Measurements from ENCODE around the gene SMARCC1.
"Not testable (repeated sequence)": the region's sequence is repeated elsewhere in the genome, so short reads cannot be mapped to it uniquely, and the experiment has no call there.

SMARCC1 gene

DNA sequence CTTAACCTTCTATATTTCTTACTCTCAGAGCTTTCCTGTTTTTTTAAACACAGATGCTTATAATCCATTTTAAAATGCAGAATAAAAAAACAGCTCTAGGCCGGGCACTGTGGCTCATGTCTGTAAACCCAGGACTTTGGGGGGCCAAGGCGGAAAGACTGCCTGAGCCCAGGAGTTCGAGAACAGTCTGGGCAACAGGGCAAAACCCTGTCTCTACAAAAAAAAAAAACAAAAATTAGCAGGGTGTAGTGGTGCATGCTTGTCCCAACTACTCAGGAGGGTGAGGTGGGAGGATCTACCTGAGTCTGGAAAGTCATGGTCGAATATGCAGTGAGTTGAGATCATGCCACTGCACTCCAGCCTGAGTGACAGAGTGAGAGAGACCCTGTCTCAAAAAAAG lies 15.5 kb downstream of the SMARCC1 start:
- no peak for DNase-seq (ENCODE audit: low read depth)

DNA sequence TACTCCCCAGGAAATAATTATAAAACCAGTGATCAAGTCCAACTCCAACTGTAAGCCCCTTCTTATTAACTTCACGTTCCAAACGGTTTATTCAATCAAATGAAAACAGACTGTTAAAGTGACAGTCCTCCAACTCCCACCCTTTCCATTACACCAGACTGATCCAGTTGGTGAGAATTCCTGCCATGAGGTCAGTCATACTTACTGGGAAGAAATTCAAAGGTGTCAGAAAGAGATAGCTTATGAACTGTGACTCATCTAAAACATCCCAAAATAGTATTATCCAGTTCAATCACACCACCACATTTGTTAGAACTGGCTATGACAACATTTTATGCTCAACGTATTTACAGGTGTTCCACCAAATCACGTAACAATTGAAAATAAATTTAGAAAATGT lies 19.5 kb downstream of the SMARCC1 start:
- no peak for DNase-seq (ENCODE audit: low read depth)

DNA sequence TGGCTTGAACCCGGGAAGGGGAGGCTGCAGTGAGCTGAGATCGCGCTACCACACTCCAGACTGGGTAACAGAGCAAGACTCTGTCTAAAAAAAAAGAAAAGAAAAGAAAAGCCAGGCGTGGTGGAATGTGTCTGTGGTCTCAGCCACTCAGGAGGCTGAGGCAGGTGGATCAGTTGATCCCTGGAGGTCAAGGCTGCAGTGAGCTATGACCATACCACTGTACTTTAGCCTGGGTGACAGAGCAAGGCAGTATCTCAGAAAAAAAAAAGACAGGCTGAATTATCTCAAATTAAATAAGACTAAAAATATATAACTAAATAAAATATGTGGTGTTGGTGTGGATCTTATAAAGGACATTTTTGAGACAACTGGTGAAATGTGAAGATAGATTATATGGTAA lies 20.6 kb downstream of the SMARCC1 start:
- no peak for DNase-seq (ENCODE audit: low read depth)

DNA sequence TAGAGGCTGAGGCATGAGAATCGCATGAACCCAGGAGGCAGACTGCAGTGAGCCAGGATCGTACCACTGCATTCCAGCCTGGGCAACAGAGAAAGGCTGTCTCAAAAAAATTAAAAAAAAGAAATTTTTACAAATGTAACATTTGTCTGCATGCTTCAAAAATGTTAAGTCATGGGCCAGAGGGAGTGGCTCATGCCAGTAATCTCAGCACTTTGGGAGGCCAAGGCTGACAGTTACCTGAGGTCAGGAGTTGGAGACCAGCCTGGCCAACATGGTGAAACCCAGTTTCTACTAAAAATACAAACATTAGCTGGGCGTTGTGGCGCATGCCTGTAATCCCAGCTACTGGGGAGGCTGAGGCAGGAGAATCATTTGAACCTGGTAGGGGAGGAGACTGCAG lies 21.5 kb downstream of the SMARCC1 start:
- not testable (repeated sequence) for DNase-seq (ENCODE audit: low read depth)

DNA sequence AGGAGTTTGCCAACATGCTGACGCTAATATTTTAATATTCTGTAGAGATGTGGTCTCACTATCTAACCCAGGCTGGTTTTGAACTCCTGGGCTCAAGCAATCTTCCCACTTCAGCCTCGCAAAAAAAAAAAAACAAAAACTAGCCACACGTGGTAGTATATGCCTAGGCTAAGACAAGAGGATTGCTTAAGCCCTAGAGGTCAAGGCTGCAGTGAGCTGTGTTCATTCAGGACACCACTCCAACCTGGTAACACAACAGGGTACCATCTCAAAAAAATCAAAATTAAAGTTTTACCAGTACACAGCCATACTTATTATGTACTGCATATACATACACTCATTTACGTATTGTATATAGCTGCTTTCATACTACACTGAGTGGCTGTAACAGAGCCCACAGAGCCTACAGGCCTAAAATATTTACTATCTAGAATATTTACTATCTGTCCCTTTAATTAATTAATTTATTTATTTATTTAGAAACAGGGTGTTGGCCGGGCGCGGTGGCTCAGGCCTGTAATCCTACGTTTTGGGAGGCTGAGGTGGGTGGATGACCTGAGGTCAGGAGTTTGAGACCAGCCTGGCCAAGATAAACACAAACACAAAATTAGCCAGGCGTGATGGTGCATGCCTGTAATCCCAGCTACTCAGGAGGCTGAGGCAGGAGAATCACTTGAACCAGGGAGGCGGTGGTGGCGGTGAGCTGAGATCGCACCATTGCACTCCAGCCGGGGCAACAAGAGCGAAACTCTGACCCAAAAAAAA lies 23.2 kb downstream of the SMARCC1 start:
- no peak for DNase-seq (ENCODE audit: low read depth)

DNA sequence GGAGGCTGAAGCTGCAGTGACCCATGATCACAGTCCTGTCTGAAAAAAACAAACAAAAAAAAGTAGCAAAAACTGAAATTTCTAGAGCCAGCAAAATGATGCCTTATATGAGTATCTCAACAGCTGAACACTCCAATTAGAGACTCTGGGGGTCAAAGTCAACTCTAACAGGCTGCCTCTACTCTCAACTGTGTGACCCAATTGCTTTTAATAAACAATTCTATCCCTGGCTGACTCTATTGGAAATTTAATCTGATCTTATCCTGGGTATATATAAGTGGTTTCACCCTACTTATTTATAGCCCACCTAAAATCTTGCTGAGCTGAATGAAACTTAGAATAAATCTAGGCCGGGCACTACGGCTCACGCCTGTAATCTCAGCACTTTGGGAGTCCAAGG lies 29.0 kb downstream of the SMARCC1 start:
- DNase-seq (ENCODE audit: low read depth) = no peak

DNA sequence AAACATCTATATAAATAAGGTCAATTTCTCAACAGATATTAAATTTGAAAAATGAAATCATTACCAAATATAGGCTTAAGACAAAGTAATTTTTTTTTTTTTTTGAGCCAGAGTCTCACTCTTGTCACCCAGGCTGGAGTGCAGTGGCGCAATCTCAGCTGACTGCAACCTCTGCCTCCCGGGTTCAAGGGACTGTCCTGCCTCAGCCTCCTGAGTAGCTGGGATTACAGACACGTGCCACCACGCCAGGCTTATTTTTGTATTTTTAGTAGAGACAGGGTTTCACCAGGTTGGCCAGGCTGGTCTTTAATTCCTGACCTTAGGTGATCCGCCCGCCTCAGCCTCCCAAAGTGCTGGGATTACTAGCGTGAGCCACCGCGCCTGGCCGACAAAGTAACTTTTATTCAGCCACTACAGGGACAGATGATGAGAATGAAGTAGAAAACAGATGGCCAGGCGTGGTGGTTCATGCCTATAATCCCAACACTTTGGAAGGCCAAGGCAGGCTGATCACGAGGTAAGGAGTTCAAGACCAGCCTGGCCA lies 30.8 kb downstream of the SMARCC1 start:
- DNase-seq (ENCODE audit: low read depth) = not testable (repeated sequence)

DNA sequence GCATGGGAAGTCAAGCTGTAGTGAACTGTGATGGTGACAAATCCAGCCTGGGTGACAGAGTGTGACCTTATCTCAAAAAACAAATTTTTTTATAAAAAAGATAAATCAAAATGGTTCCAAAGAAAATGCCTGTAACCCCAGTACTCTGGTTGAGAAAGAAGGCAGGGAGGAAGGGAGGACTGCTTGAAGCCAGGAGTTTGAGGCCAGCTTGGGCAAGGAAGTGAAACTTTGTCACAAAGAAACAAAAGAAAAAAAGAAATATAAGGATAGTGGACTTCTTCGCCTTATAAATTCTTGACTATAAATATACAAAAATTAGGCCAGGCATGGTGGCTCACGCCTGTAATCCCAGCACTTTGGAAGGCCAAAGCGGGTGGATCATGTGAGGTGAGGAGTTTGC lies 34.1 kb downstream of the SMARCC1 start:
- DNase-seq (ENCODE audit: low read depth) = no peak

DNA sequence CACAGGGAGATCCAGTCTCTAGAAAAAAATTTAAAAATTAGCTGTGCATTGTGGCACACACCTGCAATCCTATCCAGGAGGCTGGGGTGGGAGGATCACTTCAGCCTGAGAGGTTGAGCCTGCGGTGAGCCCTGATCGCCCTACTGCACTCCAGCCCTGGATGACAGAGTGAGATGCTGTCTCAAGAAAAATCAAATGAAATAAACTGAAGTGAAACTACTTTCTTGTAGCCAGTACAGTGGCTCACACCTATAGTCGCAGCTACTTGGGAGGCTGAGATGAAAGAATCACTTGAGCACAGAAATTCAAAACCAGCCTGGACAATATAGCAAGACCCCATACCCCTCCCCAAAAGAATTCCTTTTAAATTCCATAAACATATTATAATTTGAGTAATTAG lies 35.4 kb downstream of the SMARCC1 start:
- no peak for DNase-seq (ENCODE audit: low read depth)

DNA sequence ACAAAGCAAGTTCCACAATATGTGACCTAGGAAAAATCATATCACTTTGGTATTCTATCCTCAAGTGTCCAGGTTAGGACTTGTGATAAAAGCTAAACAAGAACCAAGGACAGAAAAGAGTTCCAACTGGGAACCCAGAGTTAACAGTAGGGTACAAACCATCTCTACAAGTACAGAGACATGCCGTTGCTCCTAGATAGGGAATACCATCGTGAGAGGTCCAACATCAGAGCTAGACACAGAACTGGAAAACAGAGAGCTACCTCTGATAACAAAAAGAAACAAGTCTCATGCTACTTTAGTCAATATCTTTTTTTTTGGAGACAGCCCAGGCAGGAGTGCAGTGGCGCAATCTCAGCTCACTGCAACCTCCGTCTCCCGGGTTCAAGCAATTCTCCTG lies 37.8 kb downstream of the SMARCC1 start:
- no peak for DNase-seq (ENCODE audit: low read depth)

DNA sequence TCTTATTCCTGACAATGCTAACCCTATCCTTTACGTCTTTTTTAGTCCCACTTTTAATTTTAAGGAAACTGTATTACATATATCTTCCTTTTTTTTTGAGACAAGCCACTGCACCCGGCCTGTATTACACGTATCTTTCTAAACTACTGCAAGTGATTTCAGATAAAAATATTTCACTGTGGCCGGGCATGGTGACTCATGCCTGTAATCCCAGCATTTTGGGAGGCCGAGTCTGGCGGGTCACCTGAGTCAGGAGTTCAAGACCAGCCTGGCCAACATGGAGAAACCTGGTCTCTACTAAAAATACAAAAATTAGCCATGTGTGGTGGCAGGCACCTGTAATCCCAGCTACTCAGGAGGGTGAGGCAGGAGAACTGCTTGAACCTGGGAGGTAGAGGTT lies 38.3 kb downstream of the SMARCC1 start:
- not testable (repeated sequence) for DNase-seq (ENCODE audit: low read depth)

DNA sequence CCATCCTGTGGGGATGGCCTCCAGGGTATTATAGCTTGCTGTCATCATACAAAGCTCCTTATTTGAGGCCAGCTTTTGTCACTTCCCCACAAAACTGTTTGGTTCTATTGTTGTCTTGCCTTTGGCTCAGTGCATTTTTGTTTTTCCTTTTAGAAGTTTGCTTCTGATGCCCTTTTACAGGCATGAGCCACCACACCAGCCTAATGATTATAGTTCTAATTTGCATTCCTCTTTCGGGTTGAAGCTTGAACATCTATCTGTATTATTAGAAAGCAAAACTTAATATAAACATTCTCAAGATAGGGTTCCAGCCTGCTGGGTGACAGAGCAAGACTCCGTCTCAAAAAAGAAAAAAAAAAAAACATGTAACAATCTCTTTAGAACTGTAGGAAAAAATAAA lies 39.8 kb downstream of the SMARCC1 start:
- DNase-seq (ENCODE audit: low read depth) = no peak

DNA sequence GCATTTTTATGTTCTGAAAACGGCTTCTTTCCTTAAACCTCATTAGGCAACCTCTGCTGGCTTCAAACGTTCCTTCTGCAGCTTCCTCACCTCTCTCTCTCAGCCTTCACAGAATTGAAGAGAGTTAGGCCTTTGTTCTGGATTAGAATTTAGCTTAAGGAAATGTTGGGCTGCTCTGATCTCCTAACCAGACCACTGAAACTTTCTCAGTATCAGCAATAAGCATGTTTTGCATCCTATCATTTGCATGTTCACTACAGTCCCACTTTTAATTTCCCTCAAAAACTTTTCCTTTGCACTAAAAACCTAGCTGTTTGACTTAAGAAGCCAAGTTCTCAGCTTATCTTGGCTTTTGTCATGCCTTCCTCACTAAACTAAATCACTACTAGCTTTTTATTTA lies 49.5 kb downstream of the SMARCC1 start:
- DNase-seq (ENCODE audit: low read depth) = no peak

DNA sequence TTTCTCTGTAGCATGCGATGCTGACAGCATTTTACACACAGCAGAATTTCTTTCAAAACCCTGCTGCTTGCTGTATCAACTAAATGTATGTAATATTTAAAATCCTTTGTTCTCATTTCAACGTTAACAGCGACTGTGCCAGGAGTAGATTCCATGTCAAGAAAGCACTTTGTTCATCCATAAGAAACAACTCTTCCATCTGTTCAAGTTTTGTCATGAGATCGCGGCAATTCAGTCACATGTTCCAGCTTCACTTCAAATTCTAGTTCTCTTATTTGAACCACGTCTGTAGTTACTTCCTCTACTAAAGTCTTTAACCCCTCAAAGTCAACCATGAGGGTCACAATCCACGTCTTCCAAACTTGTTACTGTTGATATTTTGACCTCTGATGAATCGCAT lies 50.6 kb downstream of the SMARCC1 start:
- no peak for DNase-seq (ENCODE audit: low read depth)

DNA sequence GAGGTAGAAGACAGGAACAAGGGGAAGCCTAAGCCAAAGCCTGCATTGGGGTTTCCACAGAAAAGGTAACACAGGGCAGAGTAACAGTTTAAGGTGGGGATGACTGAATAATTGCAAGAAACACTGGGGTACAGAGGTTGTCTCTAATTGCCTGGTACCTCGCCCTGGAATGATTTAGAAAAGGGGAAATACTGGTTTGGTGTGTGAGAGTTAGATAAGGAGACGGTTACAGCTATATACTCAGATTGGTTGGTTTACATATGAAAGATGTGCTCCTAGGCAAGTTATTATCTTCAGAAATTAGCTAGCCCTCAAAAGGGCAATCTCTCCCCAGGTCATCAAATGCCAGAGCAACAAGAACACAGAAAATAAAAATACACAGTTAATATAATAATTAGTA lies 58.8 kb downstream of the SMARCC1 start:
- DNase-seq (ENCODE audit: low read depth) = no peak

DNA sequence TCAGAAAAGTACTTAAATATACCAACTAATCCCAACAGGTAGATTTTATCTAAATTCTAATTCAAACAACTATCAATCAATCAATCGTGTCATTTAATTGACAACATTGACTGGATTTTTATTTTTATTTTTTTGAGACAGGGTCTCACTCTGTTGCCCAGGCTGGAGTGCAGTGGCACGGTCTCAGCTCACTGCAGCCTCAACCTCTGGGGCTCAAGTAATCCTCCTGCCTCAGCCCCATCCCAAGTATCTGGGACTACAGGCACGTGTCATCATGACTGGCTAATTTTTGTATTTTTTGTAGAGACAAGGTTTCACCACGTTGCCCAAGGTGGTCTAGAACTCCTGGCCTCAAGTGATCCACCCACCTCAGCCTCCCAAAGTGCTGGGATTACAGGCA lies 64.2 kb downstream of the SMARCC1 start:
- DNase-seq (ENCODE audit: low read depth) = not testable (repeated sequence)

DNA sequence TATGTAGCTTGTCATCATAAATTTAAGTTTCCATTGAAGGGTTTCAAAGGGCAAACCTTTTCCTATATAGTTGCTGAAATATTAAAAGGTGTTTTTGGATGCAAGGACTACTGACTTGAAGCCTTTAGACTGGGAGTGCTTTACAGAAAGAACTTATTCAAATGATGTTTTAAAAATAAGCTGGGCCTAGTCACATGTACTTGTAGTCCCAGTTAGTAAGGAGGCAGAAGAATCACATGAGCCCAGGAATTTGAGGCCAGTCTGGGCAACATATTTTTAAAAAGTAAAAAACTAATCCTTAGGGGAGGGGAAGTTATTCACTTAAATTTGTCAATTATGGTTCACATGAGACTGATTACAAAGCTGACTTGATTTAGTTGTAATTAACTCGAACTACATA lies 65.0 kb downstream of the SMARCC1 start:
- no peak for DNase-seq (ENCODE audit: low read depth)

DNA sequence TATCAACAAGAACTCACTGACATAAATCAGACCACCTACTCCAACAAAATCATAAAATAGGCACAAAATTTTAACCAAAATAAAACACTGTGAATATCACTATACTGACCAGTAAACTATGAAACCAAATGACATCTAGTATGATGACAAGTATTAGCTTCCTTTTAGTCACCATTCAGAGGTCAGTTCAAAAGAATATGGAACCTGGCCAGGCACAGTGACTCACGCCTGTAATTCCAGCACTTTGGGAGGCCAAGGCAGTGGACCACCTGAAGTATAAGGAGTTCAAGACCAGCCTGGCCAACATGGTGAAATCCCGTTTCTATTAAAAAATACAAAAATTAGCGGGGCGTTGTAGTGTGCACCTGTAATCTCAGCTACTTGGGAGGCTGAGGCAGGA lies 65.8 kb downstream of the SMARCC1 start:
- DNase-seq (ENCODE audit: low read depth) = no peak

DNA sequence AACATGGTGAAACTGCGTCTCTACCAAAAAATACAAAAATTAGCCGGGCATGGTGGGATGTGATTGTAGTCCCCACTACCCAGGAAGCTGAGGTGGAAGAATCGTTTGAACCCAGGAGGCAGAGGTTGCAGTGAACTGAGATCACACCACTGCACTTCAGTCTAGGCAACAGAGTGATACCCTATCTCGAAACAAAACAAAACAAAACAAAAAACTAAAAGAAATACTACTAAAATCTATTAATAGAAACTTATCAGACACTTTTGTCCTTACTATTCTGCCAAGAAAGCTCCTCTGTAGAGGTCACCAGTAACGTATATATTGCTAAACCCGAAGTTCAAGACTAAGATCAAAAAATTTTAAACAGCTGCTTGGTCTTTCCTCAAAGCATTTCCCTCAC lies 67.1 kb downstream of the SMARCC1 start:
- DNase-seq (ENCODE audit: low read depth) = no peak

DNA sequence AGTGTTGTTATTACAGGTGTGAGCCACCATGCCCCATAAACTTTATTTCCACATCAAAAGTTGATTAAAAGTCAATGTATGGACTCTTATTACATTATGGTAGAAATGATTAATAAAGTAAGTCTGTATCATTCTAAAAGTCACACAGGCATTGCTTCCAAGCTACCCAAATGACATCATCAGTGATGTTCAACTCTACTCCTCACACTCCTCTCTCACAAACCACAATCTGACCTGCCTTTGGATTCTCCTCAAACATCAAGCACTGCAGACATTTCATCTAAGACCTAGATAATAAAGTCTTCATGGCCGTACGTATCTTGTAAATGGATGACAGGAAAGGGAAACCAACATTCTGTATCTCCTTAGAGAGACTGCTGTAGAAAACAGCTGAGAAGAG lies 68.0 kb downstream of the SMARCC1 start:
- no peak for DNase-seq (ENCODE audit: low read depth)

DNA sequence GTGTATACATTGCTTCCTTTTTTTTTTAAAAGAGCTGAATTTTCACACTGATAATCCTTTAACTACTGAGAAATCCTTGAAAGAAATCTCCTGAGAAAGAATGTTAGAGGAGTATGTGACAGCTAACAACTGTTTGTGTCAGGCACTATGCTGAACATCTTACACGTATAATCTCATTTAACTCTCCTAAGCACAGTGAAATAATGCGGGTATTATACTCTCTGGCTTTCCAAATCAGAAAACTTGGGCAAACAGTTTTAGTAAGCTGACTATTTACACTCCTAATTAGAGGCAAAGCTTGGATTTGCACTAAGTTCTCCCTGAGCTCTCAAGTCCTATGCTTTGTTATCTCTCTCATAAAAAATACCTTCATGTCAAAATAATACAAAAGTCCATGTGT lies 69.3 kb downstream of the SMARCC1 start:
- no peak for DNase-seq (ENCODE audit: low read depth)

DNA sequence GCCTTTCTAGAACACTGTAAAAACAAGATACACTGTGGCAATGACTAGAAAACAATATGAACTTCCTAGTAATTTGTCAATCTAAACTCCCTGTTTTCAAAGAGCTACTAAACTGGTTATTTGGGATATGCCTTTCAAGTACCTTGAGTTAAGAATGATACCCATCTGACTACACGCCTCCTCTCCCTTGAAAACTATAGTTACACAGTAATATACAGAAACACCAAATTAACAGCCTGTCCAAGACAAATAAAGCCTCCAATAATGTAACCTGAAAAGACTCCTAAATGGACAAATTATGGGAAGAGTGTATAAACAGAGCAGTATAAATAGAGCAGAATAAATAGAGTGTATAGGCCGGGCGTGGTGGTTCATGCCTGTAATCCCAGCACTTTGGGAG lies 70.1 kb downstream of the SMARCC1 start:
- DNase-seq (ENCODE audit: low read depth) = no peak

DNA sequence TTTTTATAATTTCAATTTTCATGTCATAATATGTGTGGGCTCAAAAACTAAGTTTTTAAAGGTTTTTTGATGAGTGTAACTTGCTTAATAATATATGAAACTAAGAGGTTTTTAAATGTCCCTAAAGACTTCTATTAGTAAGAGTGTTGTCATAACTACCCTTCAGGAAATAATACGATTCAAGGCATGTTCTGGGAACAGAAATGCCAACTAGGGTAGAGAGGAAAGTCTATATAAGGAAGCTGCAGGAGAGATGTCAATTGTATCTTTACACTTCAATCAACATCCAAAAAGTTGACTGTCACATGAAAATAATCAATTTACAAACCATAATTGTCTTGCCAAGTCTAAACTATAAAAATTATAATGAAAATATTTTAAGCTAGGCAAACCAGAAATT lies 76.3 kb downstream of the SMARCC1 start:
- DNase-seq (ENCODE audit: low read depth) = no peak

DNA sequence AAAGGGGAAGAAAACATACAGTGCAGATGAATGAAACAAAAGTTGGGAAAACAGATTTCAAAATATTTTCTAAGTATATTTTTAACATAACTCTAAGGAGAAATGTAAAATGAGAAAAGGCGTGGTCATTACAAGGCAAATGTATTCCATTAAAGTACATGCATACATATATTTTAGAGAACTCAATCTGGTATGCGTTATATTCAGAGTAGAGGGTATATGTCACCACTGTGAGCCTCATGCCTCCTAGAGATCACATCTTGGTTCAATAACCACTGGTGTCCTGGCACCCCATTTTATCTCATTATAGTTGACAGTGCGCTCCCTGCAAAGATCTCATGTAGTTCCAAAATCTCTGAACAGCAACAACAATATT lies 77.5 kb downstream of the SMARCC1 start:
- no peak for DNase-seq (ENCODE audit: low read depth)
